Esophagus squamous epithelium (tissue), 4 donors: ENCODE data around the gene CEPT1.

ENCODE experiments used
- POLR2A ChIP-seq, 4 donors: fragments of 450-650 bp; IDR thresholded peaks; one replicate each; pipeline ENCODE4 v1.6.1; 2017; ENCODE audit warnings: antibody characterized with exemption in 4 of 4, mild to moderate bottlenecking in 4 of 4, moderate library complexity in 3 of 4
- TF ChIP-seq, protein P1 (sequence below), 6 experiments: fragments of 450-650 bp in 4 of 6; fragments of 200-600 bp in 2 of 6; sonication (generic) in 2 of 6; IDR thresholded peaks; one replicate each; pipeline ENCODE4 v1.5.1; 2016 to 2019; ENCODE audit warnings: antibody characterized with exemption in 6 of 6, mild to moderate bottlenecking in 4 of 6, moderate library complexity in 4 of 6

DNA sequence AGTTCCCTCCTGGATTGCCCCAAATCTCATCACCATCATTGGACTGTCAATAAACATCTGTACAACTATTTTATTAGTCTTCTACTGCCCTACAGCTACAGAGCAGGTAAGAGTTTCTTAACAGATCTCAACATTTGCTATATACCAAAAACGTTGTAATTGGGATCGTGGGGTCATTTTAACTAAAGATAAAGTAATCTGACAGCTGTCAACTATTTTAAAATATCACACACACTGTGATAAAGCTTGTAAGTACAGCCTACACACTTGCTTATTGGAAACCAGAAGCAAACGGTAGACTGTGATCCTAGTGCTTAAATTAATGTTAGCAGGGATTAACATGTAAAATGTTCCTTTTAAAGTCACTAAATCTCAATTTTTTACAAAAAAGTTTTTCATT is 7.9 kb downstream of the CEPT1 start:
- TF ChIP-seq, protein P1, sequence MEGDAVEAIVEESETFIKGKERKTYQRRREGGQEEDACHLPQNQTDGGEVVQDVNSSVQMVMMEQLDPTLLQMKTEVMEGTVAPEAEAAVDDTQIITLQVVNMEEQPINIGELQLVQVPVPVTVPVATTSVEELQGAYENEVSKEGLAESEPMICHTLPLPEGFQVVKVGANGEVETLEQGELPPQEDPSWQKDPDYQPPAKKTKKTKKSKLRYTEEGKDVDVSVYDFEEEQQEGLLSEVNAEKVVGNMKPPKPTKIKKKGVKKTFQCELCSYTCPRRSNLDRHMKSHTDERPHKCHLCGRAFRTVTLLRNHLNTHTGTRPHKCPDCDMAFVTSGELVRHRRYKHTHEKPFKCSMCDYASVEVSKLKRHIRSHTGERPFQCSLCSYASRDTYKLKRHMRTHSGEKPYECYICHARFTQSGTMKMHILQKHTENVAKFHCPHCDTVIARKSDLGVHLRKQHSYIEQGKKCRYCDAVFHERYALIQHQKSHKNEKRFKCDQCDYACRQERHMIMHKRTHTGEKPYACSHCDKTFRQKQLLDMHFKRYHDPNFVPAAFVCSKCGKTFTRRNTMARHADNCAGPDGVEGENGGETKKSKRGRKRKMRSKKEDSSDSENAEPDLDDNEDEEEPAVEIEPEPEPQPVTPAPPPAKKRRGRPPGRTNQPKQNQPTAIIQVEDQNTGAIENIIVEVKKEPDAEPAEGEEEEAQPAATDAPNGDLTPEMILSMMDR (IDR thresholded peaks at IDR 0.05) = no peak
- no peak for TF ChIP-seq POLR2A (IDR thresholded peaks at IDR 0.05)
